Sigmoid colon (tissue), 7 donors: ENCODE data around the gene GDPGP1. TPM values are rescaled to one million over a fixed set of nuclear protein-coding genes. Genes with fewer than 3 reads are reported as not detected.
A peak's percentile ranks its signal among the peaks of the same experiment; 100 is the strongest.

ENCODE experiments used
- DNase-seq: peaks from one replicate; pipeline ENCODE4 v3.0.0-alpha.2; 2019
- H3K27ac ChIP-seq, 4 donors: fragments of 200-600 bp; sonication (generic); one replicate each; pipeline ENCODE4 v1.5.1; 2016 to 2019; ENCODE audit warnings: mild to moderate bottlenecking in 1 of 4
- H3K27me3 ChIP-seq, 3 donors: fragments of 200-600 bp; sonication (generic); one replicate each; pipeline ENCODE4 v1.5.1; 2019; ENCODE audit warnings: mild to moderate bottlenecking in 1 of 3
- H3K36me3 ChIP-seq, 4 donors: fragments of 200-600 bp; sonication (generic); one replicate each; pipeline ENCODE4 v1.5.1; 2016 to 2019
- H3K4me1 ChIP-seq, 4 donors: fragments of 200-600 bp; sonication (generic); one replicate each; pipeline ENCODE4 v1.5.1; 2017 to 2019
- H3K4me3 ChIP-seq, 4 donors: fragments of 200-600 bp; sonication (generic); one replicate each; pipeline ENCODE4 v1.5.1; 2017 to 2019; ENCODE audit warnings: mild to moderate bottlenecking in 2 of 4, moderate library complexity in 1 of 4
- H3K9me3 ChIP-seq, 4 donors: fragments of 200-600 bp in 3 of 4; sonication (generic) in 3 of 4; one replicate each; pipeline versions ENCODE4 v1.5.1 to v1.6.1; 2013 to 2019
- EP300 ChIP-seq, 4 donors: sonication (generic); formaldehyde crosslinking; IDR thresholded peaks; one replicate each; pipeline ENCODE4 v1.6.1; 2017; ENCODE audit warnings: antibody characterized with exemption in 4 of 4
- POLR2A ChIP-seq, 2 donors: fragments of 450-650 bp; IDR thresholded peaks; one replicate each; pipeline ENCODE4 v1.6.1; 2016; ENCODE audit warnings: antibody characterized with exemption in 2 of 2, mild to moderate bottlenecking in 2 of 2, moderate library complexity in 2 of 2
- POLR2AphosphoS5 ChIP-seq, 4 donors: sonication (generic); formaldehyde crosslinking; IDR thresholded peaks; one replicate each; pipeline ENCODE4 v1.6.1; 2017; ENCODE audit warnings: antibody characterized with exemption in 4 of 4
- WGBS, 2 donors: extraction: QIAGEN DNeasy Blood & Tissue Kit; methylation state at CpG; one replicate each; pipeline ENCODE4 v1.1.7; 2013; 5-methylcytosine and 5-hydroxymethylcytosine counted together
- intact Hi-C: fragments of 100-400 bp; cut with DNase I; formaldehyde crosslinking; loops from one replicate; pipeline ENCODE4 v1.15.1; 2023
- polyA plus RNA-seq, 3 donors: library from polyadenylated mRNA; stranded (reverse); fragments of 200-250 nt; gene quantifications; one replicate each; pipeline ENCODE4 v1.2.3, GENCODE V29; 2013
- total RNA-seq, 4 donors: library from RNA; depleted of rRNA; stranded (reverse); fragments of >200 nt; gene quantifications; one replicate each; pipeline ENCODE4 v1.1.0, GENCODE V29; 2016
- TF ChIP-seq, protein P1 (sequence below), 4 experiments: fragments of 450-650 bp in 3 of 4; fragments of 200-600 bp in 1 of 4; IDR thresholded peaks; one replicate each; pipeline ENCODE4 v1.5.1; 2016 to 2019; ENCODE audit warnings: antibody characterized with exemption in 4 of 4, mild to moderate bottlenecking in 3 of 4, moderate library complexity in 2 of 4
- donor health status: healthy with polysubstance abuse.
- donor health status: Bipolar disorder and iron deficiency.
- donor health status: healthy.

The GDPGP1 gene
- total and polyA plus RNA-seq, 7 donors, result 3.0 to 12.7 (median 7.5) TPM

GRCh38 chr15:90209591-90209990 lies 24.4 kb upstream of the GDPGP1 start:
- H3K9me3 ChIP-seq, result no peaks in the 10 kb centered on the region
- no peak for DNase-seq
- 68 to 69% methylated on average over 9 of the region's 9 CpGs for WGBS, 2 donors
- H3K36me3 ChIP-seq, result peaks cover 0 to 42% (median 4%) of the 10 kb centered on the region in 4 donors
- TF ChIP-seq EP300 (IDR thresholded peaks at IDR 0.05) (no peak), POLR2A (IDR thresholded peaks at IDR 0.05) (no peak), POLR2AphosphoS5 (IDR thresholded peaks at IDR 0.05) (no peak)
- TF ChIP-seq, protein P1, sequence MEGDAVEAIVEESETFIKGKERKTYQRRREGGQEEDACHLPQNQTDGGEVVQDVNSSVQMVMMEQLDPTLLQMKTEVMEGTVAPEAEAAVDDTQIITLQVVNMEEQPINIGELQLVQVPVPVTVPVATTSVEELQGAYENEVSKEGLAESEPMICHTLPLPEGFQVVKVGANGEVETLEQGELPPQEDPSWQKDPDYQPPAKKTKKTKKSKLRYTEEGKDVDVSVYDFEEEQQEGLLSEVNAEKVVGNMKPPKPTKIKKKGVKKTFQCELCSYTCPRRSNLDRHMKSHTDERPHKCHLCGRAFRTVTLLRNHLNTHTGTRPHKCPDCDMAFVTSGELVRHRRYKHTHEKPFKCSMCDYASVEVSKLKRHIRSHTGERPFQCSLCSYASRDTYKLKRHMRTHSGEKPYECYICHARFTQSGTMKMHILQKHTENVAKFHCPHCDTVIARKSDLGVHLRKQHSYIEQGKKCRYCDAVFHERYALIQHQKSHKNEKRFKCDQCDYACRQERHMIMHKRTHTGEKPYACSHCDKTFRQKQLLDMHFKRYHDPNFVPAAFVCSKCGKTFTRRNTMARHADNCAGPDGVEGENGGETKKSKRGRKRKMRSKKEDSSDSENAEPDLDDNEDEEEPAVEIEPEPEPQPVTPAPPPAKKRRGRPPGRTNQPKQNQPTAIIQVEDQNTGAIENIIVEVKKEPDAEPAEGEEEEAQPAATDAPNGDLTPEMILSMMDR (IDR thresholded peaks at IDR 0.05), result no peak
- H3K4me3 ChIP-seq, result no peak overlapping the region
- peak overlapping the region in 3 of 4 donors; percentile 68 to 71 (median 69) for H3K27ac ChIP-seq
- intact Hi-C loops, result no loop called here
- H3K4me1 ChIP-seq, result peaks cover 0 to 71% (median 59%) of the 10 kb centered on the region in 4 donors
- H3K27me3 ChIP-seq, result no peaks in the 10 kb centered on the region

DNA sequence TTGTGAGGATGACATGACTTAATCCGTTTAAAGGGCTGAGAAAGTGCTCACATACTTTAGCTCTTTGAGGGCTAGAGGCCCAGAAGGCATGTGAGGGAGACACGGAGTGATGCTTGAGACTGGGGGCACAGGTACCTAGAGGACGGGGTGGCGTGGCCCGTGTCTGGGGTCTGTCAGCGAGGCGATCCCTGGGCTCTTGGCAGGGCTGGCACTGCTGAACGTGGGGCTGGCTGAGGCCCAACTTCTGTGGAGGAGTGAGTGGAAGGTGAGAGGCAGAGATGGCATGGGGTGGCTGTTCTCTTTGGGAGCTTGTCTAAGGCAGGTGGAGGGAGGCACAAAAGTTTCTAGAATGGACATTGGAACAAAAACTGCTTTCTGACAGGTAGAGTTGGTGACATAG lies 23.4 kb upstream of the GDPGP1 start:
- Histone ChIP-seq H3K4me3 (no peak overlapping the region), H3K4me1 (peaks cover 0 to 62% (median 51%) of the 10 kb centered on the region in 4 donors), H3K27me3 (no peaks in the 10 kb centered on the region), H3K9me3 (no peaks in the 10 kb centered on the region), H3K36me3 (peaks cover 0 to 36% (median 4%) of the 10 kb centered on the region in 4 donors), H3K27ac (peak overlapping the region in 3 of 4 donors; percentile 68 to 71 (median 69))
- no peak for DNase-seq
- 80 to 86% methylated on average over 8 of the region's 8 CpGs for WGBS, 2 donors
- intact Hi-C loops, result no loop called here
- TF ChIP-seq EP300 (IDR thresholded peaks at IDR 0.05) (no peak), POLR2A (IDR thresholded peaks at IDR 0.05) (no peak), POLR2AphosphoS5 (IDR thresholded peaks at IDR 0.05) (peak in 2 of 4 donors; percentile 11 to 31)
- TF ChIP-seq, protein P1 (IDR thresholded peaks at IDR 0.05), result no peak

DNA sequence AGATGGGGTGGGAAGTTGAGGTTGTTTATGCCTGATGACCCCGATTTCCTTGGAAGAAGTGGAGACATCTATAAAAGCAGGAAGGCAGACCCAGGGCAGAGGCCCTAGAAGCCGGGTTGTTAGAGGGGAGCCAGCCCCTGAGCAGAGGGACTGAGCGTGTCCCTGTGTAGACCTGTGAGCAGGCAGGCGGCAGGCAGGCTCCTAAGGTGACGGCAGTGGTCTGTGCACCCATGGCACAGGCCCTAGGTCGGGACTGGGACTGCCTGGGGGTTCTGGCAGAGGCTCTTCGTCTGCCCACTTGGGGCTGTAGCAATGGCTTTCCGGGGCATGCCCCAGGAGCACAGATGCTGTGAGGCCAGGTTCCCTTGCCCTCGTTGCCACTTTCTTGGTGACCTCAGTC lies 23.0 kb upstream of the GDPGP1 start:
- H3K4me3 ChIP-seq, result peak overlapping the region in 1 of 4 donors; percentile 2
- H3K9me3 ChIP-seq, result no peaks in the 10 kb centered on the region
- peak overlapping the region; percentile 52 to 71 (median 68) for H3K27ac ChIP-seq
- peaks cover 0 to 58% (median 48%) of the 10 kb centered on the region in 4 donors for H3K4me1 ChIP-seq
- peaks cover 0 to 35% (median 4%) of the 10 kb centered on the region in 4 donors for H3K36me3 ChIP-seq
- TF ChIP-seq EP300 (IDR thresholded peaks at IDR 0.05), result no peak
- TF ChIP-seq POLR2AphosphoS5 (IDR thresholded peaks at IDR 0.05), result no peak
- TF ChIP-seq POLR2A (IDR thresholded peaks at IDR 0.05), result no peak
- TF ChIP-seq, protein P1 (IDR thresholded peaks at IDR 0.05), result no peak
- WGBS, 2 donors, result 73 to 85% methylated on average over 9 of the region's 9 CpGs
- DNase-seq, result no peak
- no peaks in the 10 kb centered on the region for H3K27me3 ChIP-seq
- intact Hi-C loops, result no loop called here

- WGBS, 2 donors, result 13 to 45% methylated on average over 13 of the region's 13 CpGs
- Histone ChIP-seq H3K4me3 (peak overlapping the region in 1 of 4 donors; percentile 2), H3K27ac (peak overlapping the region; percentile 52 to 71 (median 68)), H3K9me3 (no peaks in the 10 kb centered on the region), H3K36me3 (peaks cover 0 to 29% (median 4%) of the 10 kb centered on the region in 4 donors), H3K27me3 (no peaks in the 10 kb centered on the region), H3K4me1 (peaks cover 0 to 56% (median 45%) of the 10 kb centered on the region in 4 donors)
- DNase-seq, result no peak
- TF ChIP-seq POLR2AphosphoS5 (IDR thresholded peaks at IDR 0.05), result no peak
- TF ChIP-seq POLR2A (IDR thresholded peaks at IDR 0.05), result peak in 1 of 2 donors; percentile 18
- intact Hi-C loops, result no loop called here
These were observed 22.4 kb upstream of the GDPGP1 start for GRCh38 chr15:90211440-90212143.

GRCh38 chr15:90212221-90213098 lies 21.5 kb upstream of the GDPGP1 start:
- TF ChIP-seq, protein P1 (IDR thresholded peaks at IDR 0.05), result no peak
- TF ChIP-seq POLR2AphosphoS5 (IDR thresholded peaks at IDR 0.05) (no peak), EP300 (IDR thresholded peaks at IDR 0.05) (no peak), POLR2A (IDR thresholded peaks at IDR 0.05) (no peak)
- Histone ChIP-seq H3K27me3 (no peaks in the 10 kb centered on the region), H3K36me3 (peaks cover 1 to 27% (median 5%) of the 10 kb centered on the region in 4 donors), H3K9me3 (no peaks in the 10 kb centered on the region), H3K4me3 (no peak overlapping the region), H3K27ac (peak overlapping the region in 3 of 4 donors; percentile 68 to 71 (median 69)), H3K4me1 (peaks cover 0 to 48% (median 45%) of the 10 kb centered on the region in 4 donors)
- intact Hi-C loops, result no loop called here
- DNase-seq, result no peak
- WGBS, 2 donors, result 65 to 81% methylated on average over 35 of the region's 35 CpGs
